ENCODE results near the gene MICAL3.
"Not testable (repeated sequence)": the region's sequence is repeated elsewhere in the genome, so short reads cannot be mapped to it uniquely, and the experiment has no call there.

The MICAL3 gene

DNA sequence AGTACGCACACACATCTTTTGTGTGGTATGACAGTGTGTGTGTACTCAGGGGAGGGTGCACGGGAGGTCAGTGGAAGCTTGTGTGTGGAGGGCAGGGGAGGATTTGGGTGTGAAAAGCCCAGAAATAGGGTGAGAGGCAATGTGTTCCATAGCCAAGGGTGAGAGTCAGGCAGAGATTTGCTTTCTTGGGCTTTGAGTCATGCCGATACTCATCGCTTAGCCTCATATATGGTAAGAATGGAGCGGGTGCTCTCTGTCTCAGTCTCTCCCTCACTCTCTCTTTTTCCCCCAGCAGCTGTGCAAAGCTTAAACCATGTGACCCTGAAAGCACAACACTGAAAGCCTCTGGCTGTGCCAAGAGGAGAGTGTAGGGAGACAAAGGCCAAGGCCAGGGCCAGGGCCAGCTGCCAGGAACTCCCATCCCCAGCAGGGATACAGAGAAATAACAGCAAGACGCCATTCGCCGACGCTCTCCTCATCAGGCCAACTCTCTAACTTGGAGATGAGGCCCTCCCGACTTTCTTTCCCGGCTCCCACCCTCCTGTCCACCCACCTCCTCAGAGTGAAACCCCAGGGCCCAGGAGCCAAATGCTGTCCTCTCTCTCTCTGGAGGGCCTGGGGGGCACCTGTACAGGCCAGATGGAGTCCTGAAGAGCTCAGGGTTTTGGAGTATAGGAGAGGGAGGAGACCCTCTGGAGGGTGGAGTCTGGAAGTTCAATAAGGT is 20.3 kb upstream of the MICAL3 start:
- TF ChIP-seq, protein P1, sequence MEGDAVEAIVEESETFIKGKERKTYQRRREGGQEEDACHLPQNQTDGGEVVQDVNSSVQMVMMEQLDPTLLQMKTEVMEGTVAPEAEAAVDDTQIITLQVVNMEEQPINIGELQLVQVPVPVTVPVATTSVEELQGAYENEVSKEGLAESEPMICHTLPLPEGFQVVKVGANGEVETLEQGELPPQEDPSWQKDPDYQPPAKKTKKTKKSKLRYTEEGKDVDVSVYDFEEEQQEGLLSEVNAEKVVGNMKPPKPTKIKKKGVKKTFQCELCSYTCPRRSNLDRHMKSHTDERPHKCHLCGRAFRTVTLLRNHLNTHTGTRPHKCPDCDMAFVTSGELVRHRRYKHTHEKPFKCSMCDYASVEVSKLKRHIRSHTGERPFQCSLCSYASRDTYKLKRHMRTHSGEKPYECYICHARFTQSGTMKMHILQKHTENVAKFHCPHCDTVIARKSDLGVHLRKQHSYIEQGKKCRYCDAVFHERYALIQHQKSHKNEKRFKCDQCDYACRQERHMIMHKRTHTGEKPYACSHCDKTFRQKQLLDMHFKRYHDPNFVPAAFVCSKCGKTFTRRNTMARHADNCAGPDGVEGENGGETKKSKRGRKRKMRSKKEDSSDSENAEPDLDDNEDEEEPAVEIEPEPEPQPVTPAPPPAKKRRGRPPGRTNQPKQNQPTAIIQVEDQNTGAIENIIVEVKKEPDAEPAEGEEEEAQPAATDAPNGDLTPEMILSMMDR (IDR thresholded peaks at IDR 0.05; ENCODE audit: control insufficient read depth, extremely low read depth, insufficient read depth): no peak
- no peak overlapping the region for H3K4me3 ChIP-seq (ENCODE audit: low read depth, low read length)
- DNase-seq (ENCODE audit: low read depth): no peak

DNA sequence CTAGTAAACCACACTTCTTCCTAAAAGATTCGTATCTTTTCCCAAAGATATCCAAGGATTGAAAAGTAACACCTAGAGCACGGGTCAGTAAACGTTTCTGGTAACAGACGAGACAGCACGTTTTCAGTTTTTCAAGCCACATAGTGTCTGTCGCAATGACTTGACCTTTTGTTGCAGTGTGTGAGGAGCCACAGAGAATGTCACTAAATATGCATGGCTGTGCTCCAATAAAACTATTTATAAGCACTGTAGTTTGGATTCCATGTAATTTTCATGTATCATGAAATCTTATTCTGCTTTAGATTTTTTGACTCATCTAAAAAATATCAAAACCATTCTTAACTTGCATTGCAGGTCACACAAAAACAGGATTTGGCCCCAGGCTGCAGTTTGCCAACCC is 18.3 kb upstream of the MICAL3 start:
- TF ChIP-seq, protein P1 (IDR thresholded peaks at IDR 0.05; ENCODE audit: control insufficient read depth, extremely low read depth, insufficient read depth): no peak
- DNase-seq (ENCODE audit: low read depth): no peak
- H3K4me3 ChIP-seq (ENCODE audit: low read depth, low read length): no peak overlapping the region

DNA sequence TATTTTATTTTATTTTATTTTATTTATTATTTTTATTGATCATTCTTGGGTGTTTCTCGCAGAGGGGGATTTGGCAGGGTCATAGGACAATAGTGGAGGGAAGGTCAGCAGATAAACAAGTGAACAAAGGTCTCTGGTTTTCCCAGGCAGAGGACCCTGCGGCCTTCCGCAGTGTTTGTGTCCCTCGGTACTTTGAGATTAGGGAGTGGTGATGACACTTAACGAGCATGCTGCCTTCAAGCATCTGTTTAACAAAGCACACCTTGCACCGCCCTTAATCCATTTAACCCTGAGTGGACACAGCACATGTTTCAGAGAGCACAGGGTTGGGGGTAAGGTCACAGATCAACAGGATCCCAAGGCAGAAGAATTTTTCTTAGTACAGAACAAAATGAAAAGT is 16.5 kb upstream of the MICAL3 start:
- DNase-seq (ENCODE audit: low read depth); H3K4me3 ChIP-seq (ENCODE audit: low read depth, low read length): not testable (repeated sequence)

DNA sequence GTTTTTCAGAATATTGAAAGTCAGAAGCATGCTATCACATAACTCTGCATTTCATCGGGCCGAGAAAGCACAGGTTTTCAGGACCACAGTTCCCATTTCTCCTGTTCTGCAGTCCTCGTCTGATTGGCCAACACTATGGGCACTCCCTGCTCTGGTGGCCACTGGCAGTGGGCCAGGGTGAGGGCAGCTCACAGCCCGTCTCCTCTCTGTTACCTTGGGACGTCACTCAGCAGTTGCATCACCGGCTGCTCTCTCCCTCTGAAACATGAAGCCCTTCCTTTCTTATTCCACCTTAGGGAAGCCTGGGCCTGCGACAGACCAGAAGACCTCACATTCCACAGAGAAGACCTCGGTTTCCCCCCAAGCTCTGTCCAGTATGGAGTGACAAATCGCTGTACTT is 11.4 kb upstream of the MICAL3 start:
- no peak for DNase-seq (ENCODE audit: low read depth)
- H3K4me3 ChIP-seq (ENCODE audit: low read depth, low read length): no peak overlapping the region
- TF ChIP-seq, protein P1 (IDR thresholded peaks at IDR 0.05; ENCODE audit: control insufficient read depth, extremely low read depth, insufficient read depth): no peak

DNA sequence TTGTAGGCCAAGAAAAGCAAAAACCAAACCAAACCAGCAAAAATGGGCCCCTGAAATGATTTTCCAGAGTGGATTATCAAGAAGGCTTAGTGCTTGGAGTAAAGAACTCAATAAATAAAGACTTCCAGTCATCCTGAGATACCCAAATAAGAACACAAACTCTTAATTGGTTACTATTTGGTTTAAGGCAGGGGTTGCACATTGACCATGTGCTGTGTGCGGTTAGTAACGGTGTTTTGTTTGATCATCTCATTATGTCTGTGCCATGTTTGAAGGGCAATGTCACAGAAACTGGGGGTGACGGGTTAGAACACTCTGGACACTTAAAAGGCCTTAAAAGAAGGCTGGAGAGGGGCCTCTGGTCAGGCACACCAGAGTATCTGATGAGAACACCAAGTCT is 9.7 kb upstream of the MICAL3 start:
- TF ChIP-seq, protein P1 (IDR thresholded peaks at IDR 0.05; ENCODE audit: control insufficient read depth, extremely low read depth, insufficient read depth): no peak
- no peak for DNase-seq (ENCODE audit: low read depth)
- H3K4me3 ChIP-seq (ENCODE audit: low read depth, low read length): no peak overlapping the region

DNA sequence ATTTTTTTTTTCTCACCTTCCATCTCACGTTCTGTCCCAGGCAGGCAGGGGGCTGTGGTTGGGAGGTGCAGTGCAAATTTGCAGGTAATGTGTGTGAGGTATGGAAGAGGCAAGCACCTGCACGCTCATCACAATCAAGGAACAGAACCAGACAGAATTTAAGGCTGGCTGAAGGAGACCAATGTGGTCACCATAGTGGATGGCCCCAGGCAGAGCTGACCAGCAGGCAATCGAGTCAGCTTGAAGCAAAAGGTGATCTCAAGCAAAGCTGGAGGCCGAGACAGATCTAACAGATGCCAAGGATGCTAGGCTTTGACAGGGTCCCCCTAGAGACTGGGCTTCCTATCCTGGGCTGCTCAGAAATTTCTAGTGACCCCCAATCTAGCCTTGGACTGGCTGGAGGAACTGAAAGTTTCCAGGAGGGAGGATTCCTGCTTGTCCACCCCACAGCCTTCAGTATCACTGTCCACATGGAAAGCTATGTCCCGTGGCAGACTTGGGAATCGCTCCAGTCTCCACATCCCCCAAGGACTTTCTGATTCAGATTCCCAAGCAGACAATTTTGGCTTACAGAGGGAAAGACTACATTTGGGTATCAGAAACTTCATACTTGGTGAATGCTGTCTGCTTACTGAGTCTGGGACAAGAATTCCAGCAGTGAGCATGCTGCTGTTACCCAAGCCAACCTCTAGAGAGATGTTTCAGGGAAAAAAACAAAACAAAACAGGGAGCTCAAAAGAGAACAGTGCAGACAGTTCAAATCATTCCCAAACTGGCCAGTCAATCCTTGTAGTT is 9.0 kb upstream of the MICAL3 start:
- no peak for DNase-seq (ENCODE audit: low read depth)
- H3K4me3 ChIP-seq (ENCODE audit: low read depth, low read length): no peak overlapping the region
- TF ChIP-seq, protein P1 (IDR thresholded peaks at IDR 0.05; ENCODE audit: control insufficient read depth, extremely low read depth, insufficient read depth): no peak

DNA sequence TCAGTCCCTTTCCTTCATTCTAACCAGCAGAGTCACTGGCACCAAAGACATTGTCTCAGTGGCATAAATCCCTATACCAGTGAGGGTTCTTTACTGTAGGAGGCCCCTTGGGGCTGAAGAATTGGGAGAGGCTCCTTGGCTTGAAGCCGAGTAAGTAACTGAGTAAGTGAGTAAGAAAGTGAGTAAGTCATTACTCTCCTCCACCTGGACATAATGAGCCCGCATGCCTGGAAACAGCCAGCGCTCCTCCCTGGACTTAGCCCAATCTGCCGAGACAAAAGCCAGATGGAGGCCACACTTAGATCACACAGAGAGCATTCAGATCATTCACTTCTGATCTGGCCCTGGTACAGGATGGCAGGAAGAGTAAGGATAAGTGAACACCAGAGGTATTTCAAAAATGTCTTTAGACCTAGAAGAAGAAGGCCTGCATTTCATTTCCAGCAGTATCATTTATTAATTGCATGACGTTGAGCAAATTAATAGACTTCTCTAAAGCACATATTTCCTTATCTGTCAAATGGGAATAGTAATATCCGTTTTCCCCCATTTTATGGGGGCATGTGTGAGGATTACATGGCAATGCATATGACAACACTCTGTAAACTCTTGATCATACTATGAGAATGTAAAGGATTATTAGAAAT is 8.2 kb upstream of the MICAL3 start:
- no peak for DNase-seq (ENCODE audit: low read depth)
- TF ChIP-seq, protein P1 (IDR thresholded peaks at IDR 0.05; ENCODE audit: control insufficient read depth, extremely low read depth, insufficient read depth): no peak
- H3K4me3 ChIP-seq (ENCODE audit: low read depth, low read length): no peak overlapping the region
